Aorta (tissue), 5 donors: ENCODE results near the gene SOS2. TPM values are rescaled to one million over a fixed set of nuclear protein-coding genes. Genes with fewer than 3 reads are reported as not detected.

Source experiments
- ATAC-seq: fragments of 200-7000 bp; cut with Tn5 transposase; one replicate; pipeline ENCODE4 v1.9.1; 2022; ENCODE audit warnings: moderate library complexity; ENCODE audit not compliant: low FRiP score
- DNase-seq, 2 donors: peaks; one replicate each; pipeline ENCODE4 v3.0.0-alpha.2; 2020
- H3K27ac ChIP-seq, 2 donors: one replicate each; pipeline ENCODE4 v1.5.1; 2013; ENCODE audit warnings: low read length in 2 of 2, mild to moderate bottlenecking in 2 of 2, moderate library complexity in 2 of 2, control low read depth in 1 of 2, inconsistent platforms in 1 of 2, low read depth in 1 of 2
- H3K27me3 ChIP-seq, 2 donors: one replicate each; pipeline ENCODE4 v1.6.1; 2013; ENCODE audit warnings: control low read depth in 1 of 2, low read length in 1 of 2, mild to moderate bottlenecking in 1 of 2, moderate library complexity in 1 of 2; ENCODE audit not compliant: insufficient read depth in 2 of 2, control insufficient read depth in 1 of 2
- H3K36me3 ChIP-seq, 2 donors: one replicate each; pipeline ENCODE4 v1.6.1; 2013; ENCODE audit warnings: control low read depth in 1 of 2, low read length in 1 of 2, mild to moderate bottlenecking in 1 of 2; ENCODE audit not compliant: insufficient read depth in 2 of 2, control insufficient read depth in 1 of 2
- H3K4me1 ChIP-seq, 2 donors: one replicate each; pipeline ENCODE4 v1.6.1; 2013; ENCODE audit warnings: low read length in 2 of 2, control low read depth in 1 of 2, mild to moderate bottlenecking in 1 of 2, moderate library complexity in 1 of 2; ENCODE audit not compliant: insufficient read depth in 2 of 2, control insufficient read depth in 1 of 2
- H3K4me3 ChIP-seq, 2 donors: one replicate each; pipeline ENCODE4 v1.5.1; 2013; ENCODE audit warnings: low read length in 2 of 2, control low read depth in 1 of 2, mild to moderate bottlenecking in 1 of 2
- H3K9me3 ChIP-seq: one replicate; pipeline ENCODE4 v1.6.1; 2013; ENCODE audit warnings: mild to moderate bottlenecking, low read length; ENCODE audit not compliant: control insufficient read depth
- WGBS, 2 donors: extraction: QIAGEN DNeasy Blood & Tissue Kit; methylation state at CpG; one replicate each; pipeline ENCODE4 v1.1.7; 2013; 5-methylcytosine and 5-hydroxymethylcytosine counted together
- intact Hi-C, 2 donors: fragments of 100-400 bp; cut with DNase I; formaldehyde crosslinking; loops; one replicate each; pipeline versions ENCODE4 v1.14.2 to v1.15.0; 2022
- polyA plus RNA-seq, 2 donors: library from polyadenylated mRNA; stranded (reverse); fragments of 200-250 nt; gene quantifications; one replicate each; pipeline ENCODE4 v1.2.3, GENCODE V29; 2013
- total RNA-seq, 2 donors: library from RNA; stranded (reverse); fragmentation: NEBNext Ultra II Directional; extraction: Animal tissue kit (Norgen Biotek cat#: 25700); gene quantifications; one replicate each; pipeline ENCODE4 v1.2.1, GENCODE V29; 2021
- donor health status: healthy with polysubstance abuse.
- donor health status: Bipolar disorder and iron deficiency.
- donor health status: DM: no; HTN: no; CAD: no.
- donor health status: DM: no; HTN: no; CAD: no.
- donor health status: DM: yes; HTN: yes; CAD: no.

The SOS2 gene
- total and polyA plus RNA-seq, 4 donors = 11.7 to 41.7 (median 25.9) TPM

GRCh38 chr14:50103558-50103957 lies 127.8 kb downstream of the SOS2 start:
- intact Hi-C loops = no loop called here
- no peak for ATAC-seq

DNA sequence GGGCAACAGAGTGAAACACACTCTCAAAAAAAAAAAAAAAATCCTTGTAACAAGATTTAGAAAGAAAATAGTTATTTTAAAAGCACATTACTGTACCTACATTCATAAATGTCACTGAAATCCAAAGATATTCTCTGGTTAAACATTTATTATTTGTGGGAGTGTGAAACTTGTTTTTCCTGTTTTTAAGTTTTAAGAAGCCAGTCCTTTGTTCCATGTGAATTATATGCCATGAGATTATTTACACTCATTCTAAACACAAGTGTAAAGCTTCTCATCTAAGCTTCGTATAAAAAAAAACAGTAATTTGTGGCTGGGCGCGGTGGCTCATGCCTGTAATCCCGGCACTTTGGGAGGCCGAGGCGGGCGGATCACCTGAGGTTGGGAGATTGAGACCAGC lies 130.0 kb downstream of the SOS2 start:
- no peak for ATAC-seq
- WGBS, 2 donors = 93 to 96% methylated on average over 7 of the region's 7 CpGs

More at GRCh38 chr14:50103558-50103957, 127.8 kb downstream of the SOS2 start:
- 73 to 74% methylated on average over 6 of the region's 6 CpGs for WGBS, 2 donors
- DNase-seq = no peak
- no peaks in the 10 kb centered on the region for H3K27me3 ChIP-seq
- no peak overlapping the region for H3K27ac ChIP-seq
- H3K9me3 ChIP-seq = no peaks in the 10 kb centered on the region
- H3K4me1 ChIP-seq = no peaks in the 10 kb centered on the region
- H3K36me3 ChIP-seq = no peaks in the 10 kb centered on the region
- no peak overlapping the region for H3K4me3 ChIP-seq

DNA sequence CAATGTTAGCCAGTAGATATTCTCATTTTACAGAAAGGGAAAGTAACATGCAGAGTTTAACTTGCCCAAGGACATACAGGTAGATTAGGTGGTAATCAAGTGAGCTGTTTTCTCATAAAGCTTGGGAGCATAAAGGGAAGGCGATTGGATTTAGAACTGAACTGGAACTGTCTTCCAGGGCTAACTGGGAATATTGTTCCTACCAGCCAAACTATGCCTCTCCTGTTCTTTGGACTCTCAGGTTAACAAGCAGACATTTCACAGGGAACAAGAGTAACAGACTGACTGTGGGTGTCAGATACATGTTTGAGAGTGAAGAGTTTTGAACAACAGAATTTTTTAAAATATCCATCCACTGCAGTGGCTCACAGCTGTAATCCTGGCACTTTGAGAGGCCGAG lies 130.6 kb downstream of the SOS2 start:
- 96% methylated on average over 2 of the region's 2 CpGs for WGBS, 2 donors
- no peak for ATAC-seq
- H3K4me1 ChIP-seq = no peaks in the 10 kb centered on the region
- intact Hi-C loops = no loop called here
- no peak overlapping the region for H3K4me3 ChIP-seq
- no peak for DNase-seq
- H3K36me3 ChIP-seq = no peaks in the 10 kb centered on the region
- H3K27me3 ChIP-seq = no peaks in the 10 kb centered on the region
- H3K9me3 ChIP-seq = no peaks in the 10 kb centered on the region
- no peak overlapping the region for H3K27ac ChIP-seq

More for the DNA sequence above, 130.0 kb downstream of the SOS2 start:
- no peak overlapping the region for H3K27ac ChIP-seq
- intact Hi-C loops = no loop called here
- H3K9me3 ChIP-seq = no peaks in the 10 kb centered on the region
- H3K36me3 ChIP-seq = no peaks in the 10 kb centered on the region
- no peaks in the 10 kb centered on the region for H3K27me3 ChIP-seq
- H3K4me1 ChIP-seq = no peaks in the 10 kb centered on the region
- DNase-seq = no peak
- H3K4me3 ChIP-seq = no peak overlapping the region

DNA sequence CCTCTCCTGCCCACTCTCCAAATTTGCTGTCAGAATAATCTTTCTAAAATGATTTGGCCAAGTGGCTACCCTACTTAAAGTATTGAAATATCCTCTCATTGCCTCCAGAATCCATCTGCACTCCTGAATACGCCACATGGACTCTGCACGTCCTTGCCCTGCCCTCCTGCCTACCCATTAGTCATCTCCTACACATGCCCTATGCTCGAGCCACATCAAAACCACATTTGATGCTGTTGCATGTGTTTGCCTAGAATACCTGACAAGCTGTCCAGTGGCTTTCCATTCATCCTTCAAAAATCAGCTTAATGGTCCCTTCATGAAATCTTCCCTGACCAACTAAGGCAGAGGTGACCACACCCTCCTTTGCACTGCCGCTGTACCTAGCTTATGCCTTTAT lies 132.0 kb downstream of the SOS2 start:
- H3K4me1 ChIP-seq = no peaks in the 10 kb centered on the region
- no peaks in the 10 kb centered on the region for H3K36me3 ChIP-seq
- H3K27ac ChIP-seq = no peak overlapping the region
- no peak for DNase-seq
- intact Hi-C loops = no loop called here
- H3K9me3 ChIP-seq = no peaks in the 10 kb centered on the region
- no peak overlapping the region for H3K4me3 ChIP-seq
- ATAC-seq = no peak
- 86 to 87% methylated on average over 4 of the region's 4 CpGs for WGBS, 2 donors
- no peaks in the 10 kb centered on the region for H3K27me3 ChIP-seq

GRCh38 chr14:50095895-50096294 lies 135.5 kb downstream of the SOS2 start:
- 75 to 76% methylated on average over 1 of the region's 1 CpG for WGBS, 2 donors
- H3K27ac ChIP-seq = no peak overlapping the region
- intact Hi-C loops = no loop called here

GRCh38 chr14:50094056-50094755 lies 137.2 kb downstream of the SOS2 start:
- intact Hi-C loops = no loop called here
- Histone ChIP-seq H3K36me3 (no peaks in the 10 kb centered on the region), H3K4me3 (no peak overlapping the region), H3K27me3 (no peaks in the 10 kb centered on the region), H3K9me3 (no peaks in the 10 kb centered on the region), H3K27ac (no peak overlapping the region), H3K4me1 (no peaks in the 10 kb centered on the region)
- 93 to 95% methylated on average over 11 of the region's 11 CpGs for WGBS, 2 donors
- DNase-seq (no peak), ATAC-seq (no peak)

More at GRCh38 chr14:50095895-50096294, 135.5 kb downstream of the SOS2 start:
- Histone ChIP-seq H3K27me3 (no peaks in the 10 kb centered on the region), H3K4me1 (no peaks in the 10 kb centered on the region), H3K4me3 (no peak overlapping the region), H3K9me3 (no peaks in the 10 kb centered on the region), H3K36me3 (no peaks in the 10 kb centered on the region)
- ATAC-seq = no peak
- no peak for DNase-seq

GRCh38 chr14:50093496-50093895 lies 137.9 kb downstream of the SOS2 start:
- Histone ChIP-seq H3K9me3 (no peaks in the 10 kb centered on the region), H3K36me3 (peaks cover 0 to 2% of the 10 kb centered on the region in 2 donors), H3K4me1 (no peaks in the 10 kb centered on the region), H3K4me3 (no peak overlapping the region), H3K27me3 (no peaks in the 10 kb centered on the region), H3K27ac (no peak overlapping the region)
- ATAC-seq = no peak
- intact Hi-C loops = no loop called here
- DNase-seq = no peak
- 61 to 65% methylated on average over 2 of the region's 2 CpGs for WGBS, 2 donors

DNA sequence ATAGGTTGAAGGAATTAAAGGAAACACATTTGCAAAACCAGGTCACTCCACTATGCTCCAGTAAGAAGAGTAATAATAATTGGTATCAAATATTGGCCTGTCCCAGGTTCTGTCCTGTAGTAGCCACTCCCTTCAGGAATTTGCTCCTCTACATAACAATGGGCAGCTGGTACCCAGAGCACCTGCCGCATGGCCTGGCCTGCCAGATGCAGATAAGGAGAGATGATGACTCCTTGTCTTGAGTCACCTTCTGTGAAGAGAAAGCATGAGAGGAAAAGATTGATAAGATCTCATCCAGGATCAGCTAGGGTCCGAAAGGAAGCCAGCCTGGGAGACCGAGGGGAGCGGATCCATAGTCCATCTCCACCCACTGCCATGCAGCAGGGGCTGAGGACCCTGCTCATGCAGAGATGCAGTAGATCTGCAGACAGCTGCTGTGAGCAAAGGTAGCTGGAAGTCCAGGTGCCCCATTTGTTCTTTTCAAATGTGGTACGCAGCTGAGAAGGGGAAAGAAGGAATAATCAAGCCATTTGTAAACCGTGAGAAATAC lies 139.3 kb downstream of the SOS2 start:
- Histone ChIP-seq H3K4me1 (no peaks in the 10 kb centered on the region), H3K4me3 (no peak overlapping the region), H3K27ac (no peak overlapping the region), H3K9me3 (no peaks in the 10 kb centered on the region), H3K27me3 (no peaks in the 10 kb centered on the region), H3K36me3 (peaks cover 0 to 2% of the 10 kb centered on the region in 2 donors)
- intact Hi-C loops = no loop called here
- ATAC-seq (no peak), DNase-seq (no peak)
- 91 to 92% methylated on average over 6 of the region's 6 CpGs for WGBS, 2 donors

DNA sequence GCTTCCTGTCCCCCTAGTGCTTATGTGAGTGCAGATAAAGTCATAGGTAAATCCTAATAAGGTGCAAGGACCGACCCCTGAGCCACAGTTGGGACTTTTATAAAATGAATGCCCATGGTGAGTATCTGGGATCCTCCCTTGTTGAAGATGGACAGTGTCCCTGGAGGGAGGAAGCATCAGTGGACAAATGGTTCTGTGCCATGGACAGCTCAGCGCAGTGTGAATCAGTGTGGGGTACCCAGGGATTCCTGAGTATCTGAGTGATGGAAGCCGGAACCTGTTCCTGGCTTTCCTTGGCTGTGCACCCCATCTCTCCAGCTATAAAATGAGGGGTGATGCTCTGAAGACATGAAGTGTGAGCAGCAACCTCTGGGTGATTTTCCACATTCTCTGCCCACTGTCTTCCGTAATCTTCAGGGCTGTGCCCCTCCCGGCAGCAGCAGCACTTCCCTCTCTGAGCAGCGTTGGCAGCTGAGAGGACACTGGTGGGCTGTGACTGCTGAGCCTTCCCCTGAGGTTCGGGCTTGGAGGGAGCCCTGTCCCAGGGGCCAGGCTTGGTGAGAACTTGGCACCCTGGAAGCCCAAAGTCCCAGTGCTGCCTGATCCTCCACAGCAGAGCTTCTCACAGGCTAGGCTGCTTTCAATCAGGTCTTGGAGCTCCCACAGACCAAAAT lies 140.0 kb downstream of the SOS2 start:
- Histone ChIP-seq H3K27ac (no peak overlapping the region), H3K36me3 (peaks cover 0 to 2% of the 10 kb centered on the region in 2 donors), H3K9me3 (no peaks in the 10 kb centered on the region), H3K4me1 (no peaks in the 10 kb centered on the region), H3K4me3 (no peak overlapping the region), H3K27me3 (no peaks in the 10 kb centered on the region)
- ATAC-seq (no peak), DNase-seq (no peak)
- 83 to 85% methylated on average over 7 of the region's 7 CpGs for WGBS, 2 donors
- intact Hi-C loops = no loop called here
